A673 (cell line): ENCODE measurements around the gene AADACL4.

Experiments
- EZH2 ChIP-seq: fragments of 200-600 bp; sonication (generic); IDR thresholded peaks from 2 replicates; pipeline ENCODE4 v1.6.1; 2017; ENCODE audit warnings: borderline replicate concordance, low read depth, mild to moderate bottlenecking, mixed read lengths, antibody characterized with exemption, low read length; ENCODE audit not compliant: poor library complexity, severe bottlenecking
- TF ChIP-seq, protein P1 (sequence below): fragments of 300-800, 200-600 bp; sonication (generic); conservative IDR thresholded peaks from 2 replicates; pipeline ENCODE4 v1.5.1; 2017; ENCODE audit warnings: low read depth, mild to moderate bottlenecking, antibody characterized with exemption, low read length, moderate library complexity, mixed read lengths

DNA sequence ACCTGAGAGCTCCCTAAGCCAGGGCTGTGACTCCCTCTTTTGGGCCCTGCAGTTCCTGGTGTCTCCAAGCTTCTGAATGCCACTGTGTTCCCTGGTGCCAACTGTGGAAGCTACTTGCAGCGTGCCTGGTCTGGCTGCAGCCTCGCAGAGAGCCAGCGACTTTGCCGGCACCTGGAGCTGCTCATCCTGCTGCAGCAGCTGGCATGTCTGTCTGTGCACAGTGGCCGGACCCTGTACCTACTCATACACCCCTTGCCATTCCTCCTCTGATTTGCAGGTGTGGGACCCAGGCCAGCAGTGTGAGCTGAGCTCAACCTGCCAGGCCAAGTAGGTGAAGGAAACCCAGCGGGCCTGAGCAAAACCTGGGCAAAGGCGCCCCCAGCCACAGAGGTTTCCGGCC is 12.3 kb upstream of the AADACL4 start:
- TF ChIP-seq, protein P1, sequence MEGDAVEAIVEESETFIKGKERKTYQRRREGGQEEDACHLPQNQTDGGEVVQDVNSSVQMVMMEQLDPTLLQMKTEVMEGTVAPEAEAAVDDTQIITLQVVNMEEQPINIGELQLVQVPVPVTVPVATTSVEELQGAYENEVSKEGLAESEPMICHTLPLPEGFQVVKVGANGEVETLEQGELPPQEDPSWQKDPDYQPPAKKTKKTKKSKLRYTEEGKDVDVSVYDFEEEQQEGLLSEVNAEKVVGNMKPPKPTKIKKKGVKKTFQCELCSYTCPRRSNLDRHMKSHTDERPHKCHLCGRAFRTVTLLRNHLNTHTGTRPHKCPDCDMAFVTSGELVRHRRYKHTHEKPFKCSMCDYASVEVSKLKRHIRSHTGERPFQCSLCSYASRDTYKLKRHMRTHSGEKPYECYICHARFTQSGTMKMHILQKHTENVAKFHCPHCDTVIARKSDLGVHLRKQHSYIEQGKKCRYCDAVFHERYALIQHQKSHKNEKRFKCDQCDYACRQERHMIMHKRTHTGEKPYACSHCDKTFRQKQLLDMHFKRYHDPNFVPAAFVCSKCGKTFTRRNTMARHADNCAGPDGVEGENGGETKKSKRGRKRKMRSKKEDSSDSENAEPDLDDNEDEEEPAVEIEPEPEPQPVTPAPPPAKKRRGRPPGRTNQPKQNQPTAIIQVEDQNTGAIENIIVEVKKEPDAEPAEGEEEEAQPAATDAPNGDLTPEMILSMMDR = no peak
- no peak for TF ChIP-seq EZH2
